Mesenteric fat pad (tissue), 1 donor: ENCODE data around the gene PTGES2. TPM values are rescaled to one million over a fixed set of nuclear protein-coding genes. Genes with fewer than 3 reads are reported as not detected.
"Not testable (repeated sequence)": the region's sequence is repeated elsewhere in the genome, so short reads cannot be mapped to it uniquely, and the experiment has no call there.

Experiments used
- DNase-seq: peaks from one replicate; pipeline ENCODE4 v3.0.0-alpha.2; 2020; ENCODE audit warnings: low spot score
- total RNA-seq: library from RNA; stranded (reverse); fragmentation: NEBNext Ultra II Directional; extraction: Animal tissue kit (Norgen Biotek cat#: 25700); gene quantifications from one replicate; pipeline ENCODE4 v1.2.1, GENCODE V29; 2021
- donor health status: DM: yes; HTN: yes; CAD: no.

Gene PTGES2
- total RNA-seq, 1 donor from 2014 or later: 59.5 TPM

DNA sequence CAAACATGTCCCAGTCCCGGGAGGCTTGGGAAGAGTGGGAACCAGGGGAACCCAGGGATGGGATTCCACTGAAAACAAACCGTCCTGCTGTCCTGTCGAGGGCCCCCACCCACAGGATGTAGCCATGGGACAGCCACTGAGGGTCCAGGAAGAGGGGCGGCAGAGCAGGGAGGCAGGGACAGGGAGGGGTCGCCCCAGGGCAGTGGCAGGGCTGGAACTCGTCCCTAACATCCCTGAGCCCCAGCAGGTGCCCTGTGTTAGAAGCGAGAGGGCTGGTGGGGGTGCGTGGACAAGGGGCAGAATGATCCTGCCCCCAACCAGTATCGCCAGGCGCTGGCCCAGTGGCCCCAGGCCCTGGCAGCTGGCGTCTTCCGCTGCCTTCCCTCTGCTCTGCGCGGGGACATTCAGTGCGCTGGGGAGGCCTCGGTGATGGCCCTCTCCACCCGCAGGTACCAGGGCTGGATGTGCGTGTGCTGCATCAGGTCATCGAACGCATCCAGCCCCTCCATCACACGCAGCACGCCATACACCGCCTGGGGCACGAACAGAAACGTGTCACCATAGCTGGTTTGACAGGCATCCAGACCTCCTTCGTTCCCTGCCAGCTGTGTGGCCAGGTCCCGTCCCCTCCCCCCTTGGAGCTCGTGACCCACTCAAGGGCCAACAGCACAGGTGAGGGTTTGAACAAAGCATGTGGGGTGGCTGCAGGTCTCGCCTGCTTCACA is 6.6 kb downstream of the PTGES2 start:
- DNase-seq: no peak

DNA sequence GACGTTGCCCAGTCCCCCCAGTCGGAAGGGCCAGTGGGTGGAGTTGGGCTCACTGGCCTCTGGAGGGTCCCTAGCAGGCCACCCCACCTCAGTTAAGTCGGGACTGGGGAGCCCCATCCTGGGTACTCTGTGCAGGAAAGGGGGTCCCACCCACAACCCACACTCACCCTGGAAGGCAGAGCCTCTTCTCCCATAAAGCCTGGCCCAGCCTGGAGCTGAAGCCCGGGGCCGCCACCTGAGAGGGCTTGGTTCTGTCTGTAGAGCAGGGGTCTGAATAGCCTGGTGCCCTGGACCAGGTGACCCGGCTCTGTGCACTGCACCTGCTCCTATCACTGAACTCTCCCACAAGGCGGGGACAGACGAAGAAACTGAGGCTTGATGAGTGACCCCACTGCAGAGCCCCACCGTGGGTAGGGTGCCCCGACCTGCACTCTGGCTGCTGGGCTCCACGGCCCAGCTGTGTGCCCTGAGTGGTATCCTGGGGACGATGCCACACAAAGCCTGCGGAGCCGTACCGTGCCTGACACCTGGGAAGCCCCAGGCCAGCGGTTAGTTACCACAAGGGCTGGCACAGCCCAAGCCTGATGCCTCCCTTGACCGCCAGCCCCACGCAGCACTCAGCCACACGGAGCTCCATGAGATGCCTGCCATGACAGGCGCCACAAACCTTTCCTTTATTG is 7.3 kb downstream of the PTGES2 start:
- no peak for DNase-seq

- no peak for DNase-seq
Observed at GRCh38 chr9:128118971-128119665, 8.4 kb downstream of the PTGES2 start.

DNA sequence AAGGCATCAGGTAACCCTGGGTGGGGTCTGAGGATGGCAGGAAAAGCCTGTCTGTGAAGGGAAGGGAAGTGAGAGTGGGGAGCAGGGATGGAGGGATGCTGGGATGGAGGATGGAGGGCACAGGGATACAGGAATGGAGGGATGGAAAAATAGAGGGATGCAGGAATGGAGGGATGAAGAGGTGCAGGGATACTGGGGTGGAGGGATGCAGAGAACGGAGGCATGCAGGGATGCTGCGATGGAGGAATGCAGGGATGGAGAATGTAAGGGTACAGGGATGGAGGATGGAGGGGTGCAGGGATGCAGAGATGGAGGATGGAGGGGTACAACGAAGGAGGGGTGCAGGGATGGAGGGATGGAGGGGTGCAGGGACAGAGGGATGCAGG is 9.1 kb downstream of the PTGES2 start:
- DNase-seq: no peak

GRCh38 chr9:128117613-128118471 is 9.7 kb downstream of the PTGES2 start:
- DNase-seq: peak; percentile 98

DNA sequence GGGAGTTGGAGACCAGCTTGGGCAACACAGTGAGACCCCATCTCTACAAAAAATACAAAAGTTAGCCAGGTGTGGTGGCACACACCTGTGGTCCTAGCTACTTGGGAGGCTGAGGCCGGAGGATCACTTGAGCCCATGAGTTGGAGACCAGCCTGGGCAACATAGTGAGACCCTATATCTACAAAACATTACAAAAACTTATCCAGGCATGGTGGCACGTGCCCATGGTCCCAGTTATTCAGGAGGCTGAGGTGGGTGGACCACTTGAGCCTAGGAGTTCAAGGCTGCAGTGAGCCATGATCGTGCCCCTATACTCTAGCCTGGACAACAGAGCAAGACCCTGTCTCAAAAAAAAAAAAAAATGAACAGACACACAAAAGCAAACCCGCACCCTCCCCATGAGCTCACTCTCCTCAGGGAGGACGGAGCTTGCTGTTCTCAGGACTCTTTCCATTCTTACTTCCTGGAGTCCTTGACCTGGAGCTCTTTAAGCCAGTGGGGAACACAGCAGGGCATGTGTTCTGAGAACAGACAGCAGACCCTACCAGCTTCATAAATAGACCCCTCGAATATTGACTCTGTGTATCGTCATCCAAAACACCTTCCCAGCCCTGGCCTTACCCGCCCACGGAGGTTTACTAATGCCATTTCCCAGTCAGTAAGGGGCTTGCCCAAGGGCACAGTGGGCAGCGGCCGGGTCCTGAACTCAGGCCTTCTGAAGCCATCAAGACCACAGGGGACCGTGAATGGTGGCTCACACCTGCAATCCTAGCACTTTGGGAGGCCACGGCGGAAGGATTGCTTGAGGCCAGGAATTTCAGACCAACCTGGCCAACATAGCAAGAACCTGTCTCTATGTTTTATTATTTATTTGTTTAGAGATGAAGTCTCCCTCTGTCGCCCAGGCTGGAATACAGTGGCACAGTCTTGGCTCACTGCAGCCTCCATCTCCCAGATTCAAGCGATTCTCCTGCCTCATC is 11.1 kb downstream of the PTGES2 start:
- no peak for DNase-seq

DNA sequence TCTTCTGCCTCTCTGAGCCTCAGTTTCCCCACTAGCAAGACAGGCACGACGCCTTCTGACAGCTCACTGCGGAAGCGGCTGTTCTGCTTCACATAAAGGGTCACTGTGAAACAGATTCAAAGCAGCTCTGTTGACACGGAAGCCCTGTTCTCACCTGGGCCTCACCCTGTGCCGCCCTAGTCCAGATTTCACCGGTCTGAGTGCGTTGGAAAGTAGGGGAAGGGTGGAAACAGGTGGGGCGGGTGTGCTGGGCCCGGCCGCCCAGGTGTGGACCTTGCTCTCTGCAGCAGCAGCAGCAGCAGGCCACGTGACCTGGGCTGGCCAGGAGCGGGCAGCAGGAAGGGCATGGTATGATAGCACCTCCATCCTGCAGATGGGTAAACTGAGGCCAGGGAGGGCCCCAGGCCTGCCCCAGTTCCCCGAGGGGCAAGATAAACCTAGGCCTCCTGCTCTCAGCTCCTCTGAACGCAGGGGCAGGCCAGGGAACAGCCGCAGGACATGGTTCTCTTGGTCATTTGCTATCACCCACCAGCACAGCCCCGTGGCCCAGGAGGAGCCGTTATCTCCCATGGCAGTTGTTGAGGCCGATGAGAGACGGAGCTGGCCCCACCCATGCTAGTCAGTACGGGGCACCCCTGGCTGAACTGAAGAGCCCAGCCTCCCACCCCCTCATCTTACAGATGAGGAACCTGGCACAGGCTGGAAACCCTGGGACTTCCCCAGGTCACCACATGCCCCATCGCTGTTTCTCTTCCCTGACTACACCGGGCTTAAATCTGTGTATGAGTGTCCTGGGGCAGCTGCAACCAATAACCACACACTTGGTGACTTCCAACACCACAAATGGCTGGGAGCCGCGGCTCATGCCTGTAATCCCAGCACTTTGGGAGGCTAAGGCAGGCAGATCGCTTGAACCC is 12.1 kb downstream of the PTGES2 start:
- DNase-seq: no peak

- DNase-seq: no peak
Observed at GRCh38 chr9:128114326-128115186, 13.0 kb downstream of the PTGES2 start.

GRCh38 chr9:128113526-128114325 is 13.8 kb downstream of the PTGES2 start:
- no peak for DNase-seq

- DNase-seq: not testable (repeated sequence)
Observed at GRCh38 chr9:128111726-128112125, 15.8 kb downstream of the PTGES2 start.

DNA sequence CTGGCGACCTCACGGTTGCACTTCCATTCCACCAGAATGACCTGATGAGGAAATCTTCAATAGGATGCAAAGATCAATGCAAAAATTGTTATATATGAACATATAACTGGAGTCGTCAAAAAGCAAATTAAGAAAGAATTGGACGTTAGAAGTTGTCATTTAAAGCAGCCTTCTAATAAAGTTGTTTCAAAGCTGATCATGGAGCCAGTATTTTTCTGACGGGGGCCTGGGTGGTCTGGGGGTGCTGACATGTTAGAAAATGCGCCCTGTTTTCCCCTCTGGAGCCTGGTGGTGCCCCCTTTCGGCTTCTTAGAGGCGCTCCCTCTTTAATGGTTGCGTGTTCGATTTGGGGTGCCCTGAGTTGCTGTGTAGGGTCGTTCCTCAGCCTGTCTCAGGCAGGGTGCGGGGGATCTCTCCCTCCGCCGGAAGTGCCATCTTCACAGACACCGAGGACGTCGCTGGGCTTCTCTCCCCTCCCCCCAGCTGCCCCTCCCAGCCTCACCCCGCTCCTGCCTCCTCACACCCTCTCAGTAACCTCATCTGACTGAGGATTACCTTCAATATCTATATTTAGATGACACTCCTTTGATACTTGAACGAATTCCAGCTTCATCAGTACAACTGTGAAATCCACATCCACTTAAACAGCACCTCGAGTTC is 18.3 kb downstream of the PTGES2 start:
- DNase-seq: no peak

GRCh38 chr9:128108269-128109049 is 19.1 kb downstream of the PTGES2 start:
- DNase-seq: no peak

GRCh38 chr9:128107468-128108268 is 19.9 kb downstream of the PTGES2 start:
- no peak for DNase-seq

- DNase-seq: no peak
Observed at GRCh38 chr9:128106940-128107467, 20.5 kb downstream of the PTGES2 start.
